ENCODE data around the gene LILRB1. TPM values are rescaled to one million over a fixed set of nuclear protein-coding genes. Genes with fewer than 3 reads are reported as not detected.
"Not testable (repeated sequence)": the region's sequence is repeated elsewhere in the genome, so short reads cannot be mapped to it uniquely, and the experiment has no call there.

LILRB1 gene
- total RNA-seq, 1 donor from 2014 or later: not detected

GRCh38 chr19:54673222-54673621 is 42.9 kb downstream of the LILRB1 start:
- Mint-ChIP-seq H3K9me3 (peaks cover 3% of the 10 kb centered on the region), H3K4me3 (no peak overlapping the region), H3K4me1 (ENCODE audit: unreplicated experiment) (no peaks in the 10 kb centered on the region), H3K36me3 (no peaks in the 10 kb centered on the region), H3K27me3 (no peaks in the 10 kb centered on the region), H3K27ac (no peak overlapping the region)
- no peak for DNase-seq (ENCODE audit: extremely low spot score, unreplicated experiment)
- no peak for TF ChIP-seq CTCF (conservative IDR thresholded peaks at IDR 0.05)

- Mint-ChIP-seq H3K9me3 (no peaks in the 10 kb centered on the region), H3K27ac (no peak overlapping the region), H3K4me3 (no peak overlapping the region), H3K36me3 (no peaks in the 10 kb centered on the region), H3K4me1 (ENCODE audit: unreplicated experiment) (no peaks in the 10 kb centered on the region), H3K27me3 (no peaks in the 10 kb centered on the region)
- no peak for DNase-seq (ENCODE audit: extremely low spot score, unreplicated experiment)
- TF ChIP-seq CTCF (conservative IDR thresholded peaks at IDR 0.05): peak; percentile 71
Measured at GRCh38 chr19:54674021-54674617, 43.8 kb downstream of the LILRB1 start.

GRCh38 chr19:54676210-54676834 is 46.0 kb downstream of the LILRB1 start:
- not testable (repeated sequence) for H3K27ac Mint-ChIP-seq; DNase-seq (ENCODE audit: extremely low spot score, unreplicated experiment); H3K9me3 Mint-ChIP-seq; H3K27me3 Mint-ChIP-seq; H3K4me1 Mint-ChIP-seq (ENCODE audit: unreplicated experiment); H3K4me3 Mint-ChIP-seq; H3K36me3 Mint-ChIP-seq
- TF ChIP-seq CTCF (conservative IDR thresholded peaks at IDR 0.05): peak; percentile 83

DNA sequence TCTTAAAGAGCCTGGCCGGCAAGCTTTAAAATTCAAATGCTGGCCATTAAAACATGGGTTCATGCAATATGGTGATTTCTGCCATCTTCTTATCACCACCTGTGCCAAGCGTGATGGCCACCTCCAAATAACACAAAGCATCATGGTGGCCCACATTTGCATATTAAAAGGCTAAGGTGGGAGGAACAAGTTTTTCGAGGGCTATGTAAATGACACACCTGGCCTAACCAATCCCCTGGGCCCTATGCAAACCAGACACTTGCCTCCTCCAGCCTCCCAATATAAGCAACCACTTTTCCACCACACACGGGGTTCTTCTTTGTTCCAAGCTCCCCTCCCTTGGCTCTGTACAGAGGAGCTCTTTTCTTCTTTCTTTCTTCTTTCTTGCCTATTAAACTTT is 46.9 kb downstream of the LILRB1 start:
- Mint-ChIP-seq H3K4me3 (no peak overlapping the region), H3K36me3 (no peaks in the 10 kb centered on the region), H3K4me1 (ENCODE audit: unreplicated experiment) (no peaks in the 10 kb centered on the region), H3K9me3 (no peaks in the 10 kb centered on the region), H3K27ac (no peak overlapping the region), H3K27me3 (no peaks in the 10 kb centered on the region)
- no peak for DNase-seq (ENCODE audit: extremely low spot score, unreplicated experiment)
- no peak for TF ChIP-seq CTCF (conservative IDR thresholded peaks at IDR 0.05)

- not testable (repeated sequence) for H3K27ac Mint-ChIP-seq; H3K27me3 Mint-ChIP-seq; H3K36me3 Mint-ChIP-seq; H3K9me3 Mint-ChIP-seq; H3K4me1 Mint-ChIP-seq (ENCODE audit: unreplicated experiment); DNase-seq (ENCODE audit: extremely low spot score, unreplicated experiment); H3K4me3 Mint-ChIP-seq
Measured at GRCh38 chr19:54681596-54681995, 51.3 kb downstream of the LILRB1 start.

DNA sequence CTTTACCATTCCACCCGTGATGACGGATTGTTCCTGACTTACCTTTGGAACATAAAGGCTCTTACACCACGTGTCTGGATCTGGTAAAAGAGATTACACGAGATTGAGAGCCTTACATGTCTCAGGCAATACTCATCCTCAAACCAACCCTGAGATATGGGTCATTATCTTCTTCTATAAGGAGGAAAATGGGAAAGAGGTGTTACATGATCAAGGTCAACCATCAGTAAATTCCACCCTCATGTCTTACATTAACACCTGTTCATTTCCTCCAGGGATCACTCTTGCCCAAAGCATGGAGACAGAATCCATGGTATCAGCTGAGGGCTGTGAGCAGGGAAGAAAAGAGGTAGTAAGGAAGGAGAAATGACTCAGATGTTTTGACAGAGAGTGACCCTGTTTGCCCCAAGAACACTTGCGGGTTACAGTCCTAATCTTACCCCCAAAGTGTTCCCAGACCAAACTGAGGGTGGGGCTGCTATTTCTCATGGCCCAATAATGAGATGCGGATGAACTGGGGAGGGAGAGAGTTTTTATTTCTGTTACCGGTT is 52.1 kb downstream of the LILRB1 start:
- no peak for DNase-seq (ENCODE audit: extremely low spot score, unreplicated experiment)
- Mint-ChIP-seq H3K4me1 (ENCODE audit: unreplicated experiment) (no peaks in the 10 kb centered on the region), H3K9me3 (no peaks in the 10 kb centered on the region), H3K4me3 (no peak overlapping the region), H3K27me3 (no peaks in the 10 kb centered on the region), H3K36me3 (no peaks in the 10 kb centered on the region), H3K27ac (no peak overlapping the region)
- no peak for TF ChIP-seq CTCF (conservative IDR thresholded peaks at IDR 0.05)

Data from type B pancreatic cell (in vitro differentiated cells).